M059J (cell line): Measurements from ENCODE around the gene GJA1. TPM values are rescaled to one million over a fixed set of nuclear protein-coding genes. Genes with fewer than 3 reads are reported as not detected.
"Not testable (repeated sequence)": the region's sequence is repeated elsewhere in the genome, so short reads cannot be mapped to it uniquely, and the experiment has no call there.

Source experiments
- DNase-seq: peaks from one replicate; pipeline ENCODE4 v3.0.0-alpha.2; 2012; ENCODE audit warnings: low read depth
- total RNA-seq: library from RNA; depleted of rRNA; stranded (reverse); fragments of >200 nt; shearing (Covaris generic); gene quantifications from 2 replicates; pipeline ENCODE4 v1.2.3, GENCODE V29; 2014; rRNA removed

GJA1 gene
- total RNA-seq: 39.2 and 54.5 TPM in 2 replicates

DNA sequence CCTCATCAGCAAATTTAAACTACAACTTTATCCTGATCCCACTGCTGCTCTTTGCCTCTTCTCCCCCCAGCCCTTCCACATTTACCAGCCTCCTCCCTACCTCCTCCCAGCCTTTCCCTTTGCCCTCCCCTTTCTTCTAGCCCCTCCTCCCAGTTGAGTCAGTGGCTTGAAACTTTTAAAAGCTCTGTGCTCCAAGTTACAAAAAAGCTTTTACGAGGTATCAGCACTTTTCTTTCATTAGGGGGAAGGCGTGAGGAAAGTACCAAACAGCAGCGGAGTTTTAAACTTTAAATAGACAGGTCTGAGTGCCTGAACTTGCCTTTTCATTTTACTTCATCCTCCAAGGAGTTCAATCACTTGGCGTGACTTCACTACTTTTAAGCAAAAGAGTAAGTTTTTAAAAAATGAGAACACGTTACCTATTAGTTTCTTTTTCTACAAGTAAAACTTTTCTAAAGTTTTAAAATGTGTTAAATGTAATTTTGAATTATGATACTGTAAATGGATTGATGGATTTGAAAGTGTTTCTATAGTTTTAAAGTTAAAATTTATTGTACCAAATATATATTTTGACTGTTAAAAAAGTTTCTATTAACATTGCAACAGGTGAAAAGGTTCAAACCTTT is at the start of gene GJA1:
GJA1 (plus strand) TSS at position 203 of the 626 bp plus-strand sequence. CDS start 11,202 bp downstream, outside the sequence.
- peak; percentile 83 for DNase-seq

DNA sequence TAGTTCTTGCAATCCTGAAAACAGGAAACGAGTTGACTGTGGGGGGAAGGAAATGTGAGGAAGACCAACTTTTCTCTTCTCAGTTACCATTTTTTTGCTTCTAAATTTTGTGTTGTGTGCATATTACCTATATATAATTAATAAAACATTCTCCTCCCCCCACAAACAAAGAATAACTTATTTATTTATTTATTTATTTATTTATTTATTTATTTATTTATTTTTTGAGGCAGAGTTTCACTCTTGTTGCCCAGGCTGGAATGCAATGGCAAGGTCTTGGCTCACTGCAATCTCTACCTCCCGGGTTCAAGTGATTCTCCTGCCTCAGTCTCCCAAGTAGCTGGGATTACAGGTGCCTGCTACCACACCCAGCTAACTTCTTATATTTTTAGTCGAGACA is 48.9 kb upstream of the GJA1 start:
- DNase-seq: not testable (repeated sequence)

DNA sequence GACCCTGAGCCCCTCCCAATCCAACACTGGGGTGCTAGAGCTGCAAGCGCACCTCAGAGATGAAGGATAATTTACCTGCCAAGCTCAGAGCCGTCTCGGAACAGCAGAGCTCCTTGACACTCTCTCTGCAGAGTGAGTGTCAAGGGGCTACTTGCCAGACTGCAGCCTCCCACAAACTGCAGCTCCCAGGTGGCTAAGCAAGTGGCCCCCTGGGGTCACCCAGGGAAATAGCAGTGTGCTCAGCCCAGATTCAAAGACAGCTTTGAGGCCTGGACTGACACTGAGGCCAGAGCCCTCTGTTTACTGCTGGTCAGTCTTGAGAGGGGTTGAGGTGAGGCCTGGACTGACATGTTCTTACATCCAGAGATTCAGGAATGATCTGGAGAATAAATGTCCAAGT is 46.0 kb upstream of the GJA1 start:
- no peak for DNase-seq

DNA sequence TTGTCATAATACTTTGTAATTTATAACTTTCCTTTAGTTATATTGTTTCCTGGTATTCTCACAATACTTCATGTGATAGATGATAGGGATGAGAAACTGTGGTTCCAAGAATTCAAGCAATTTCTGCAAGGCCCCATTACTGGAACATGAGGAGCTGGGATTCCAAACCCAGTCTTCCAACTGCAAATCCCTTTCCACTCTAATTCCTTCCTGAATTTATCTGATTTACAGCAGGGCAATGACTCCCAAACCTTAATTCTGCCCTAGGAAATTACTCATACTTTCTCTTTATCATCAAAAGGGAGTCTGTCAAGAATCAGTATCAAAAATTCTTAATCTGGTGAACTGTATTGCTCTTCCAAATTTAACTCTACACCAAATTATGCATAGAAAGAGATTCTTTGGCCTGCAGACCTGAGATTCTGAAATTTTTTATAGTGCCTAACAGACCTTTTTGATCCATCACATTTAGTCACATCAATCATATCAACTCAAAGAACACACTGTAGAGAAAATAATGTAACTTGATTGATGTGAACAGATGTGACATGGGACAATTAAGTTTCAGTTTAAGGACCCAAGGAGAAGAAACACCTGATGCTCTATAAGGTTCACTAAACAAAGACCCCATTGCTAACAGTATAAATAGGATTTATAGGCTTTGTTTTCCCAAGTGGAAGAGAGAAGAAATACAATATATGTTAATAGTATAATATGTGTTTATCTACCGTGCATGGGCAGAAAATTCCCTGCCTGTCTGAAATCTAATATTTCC is 41.5 kb upstream of the GJA1 start:
- no peak for DNase-seq

DNA sequence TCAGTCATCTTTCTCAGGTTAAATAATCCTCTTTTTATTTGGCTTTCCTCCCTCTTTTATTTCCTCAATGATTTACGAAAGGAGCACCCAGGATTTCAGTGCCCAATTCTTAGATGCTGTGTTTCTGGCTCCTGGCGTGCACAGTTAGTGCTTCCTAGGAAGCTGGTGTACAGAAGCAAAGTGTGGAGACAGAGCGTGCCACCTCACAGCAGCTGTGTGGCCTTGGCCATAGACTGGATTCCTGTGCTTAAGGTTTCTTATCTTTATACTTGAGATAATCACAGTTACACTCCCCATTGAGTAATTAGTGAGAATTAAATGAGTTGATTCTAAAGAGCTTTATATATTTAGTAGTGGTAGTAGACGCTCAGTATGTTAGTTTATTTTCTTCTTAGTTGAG is 39.7 kb upstream of the GJA1 start:
- DNase-seq: no peak

DNA sequence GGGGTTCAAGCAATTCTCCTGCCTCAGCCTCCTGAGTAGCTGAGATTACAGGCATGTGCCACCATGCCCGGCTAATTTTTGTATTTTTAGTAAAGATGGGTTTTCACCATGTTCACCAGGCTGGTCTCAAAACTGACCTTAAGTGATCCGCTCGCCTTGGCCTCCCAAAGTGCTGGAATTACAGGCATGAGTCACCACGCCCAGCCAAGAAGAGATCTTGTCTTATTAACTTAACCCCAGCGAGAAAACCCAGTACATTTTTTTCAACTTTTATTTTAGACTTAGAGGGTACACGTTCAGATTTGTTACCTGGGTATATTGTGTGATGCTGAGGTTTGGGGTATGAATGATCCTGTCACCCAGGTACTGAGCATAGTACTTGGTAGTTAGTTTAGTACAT is 38.3 kb upstream of the GJA1 start:
- DNase-seq: peak; percentile 8

DNA sequence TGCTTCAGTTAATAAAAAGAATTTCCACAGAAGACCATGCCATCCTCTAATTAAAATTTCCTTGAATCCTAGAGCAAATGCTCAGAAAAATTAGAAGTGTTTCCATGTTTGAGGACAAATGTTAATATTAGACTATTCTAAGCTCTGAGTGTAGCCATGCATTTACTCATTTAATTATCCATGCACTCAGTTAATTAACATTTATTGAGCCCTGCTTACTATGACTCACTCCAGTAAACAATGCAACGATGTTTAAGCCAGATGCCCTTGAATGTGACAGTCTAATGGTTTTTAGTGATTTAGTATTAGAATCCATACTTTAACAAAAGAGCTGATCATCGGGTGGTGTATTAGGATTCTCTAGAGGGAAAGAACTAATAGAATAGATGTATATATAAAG is 37.3 kb upstream of the GJA1 start:
- no peak for DNase-seq

DNA sequence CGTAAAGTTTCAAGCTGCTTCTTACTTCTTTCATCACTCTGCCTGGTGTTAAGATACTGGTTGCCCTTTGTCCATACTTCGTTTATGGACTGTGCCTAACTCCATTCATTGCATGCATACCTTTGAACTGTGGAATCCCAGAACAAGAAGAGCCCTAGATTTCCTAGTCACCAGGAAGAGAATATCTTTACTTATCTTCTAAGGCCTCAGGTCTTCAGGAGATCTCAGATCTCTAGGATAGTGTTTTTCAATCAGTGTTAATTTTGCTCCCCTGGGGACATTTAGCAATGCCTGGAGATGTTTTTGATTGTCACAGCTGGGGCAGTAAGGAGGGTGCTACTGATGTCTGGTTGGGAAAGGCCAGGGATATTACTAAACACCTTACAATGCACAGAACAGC is 35.5 kb upstream of the GJA1 start:
- no peak for DNase-seq

DNA sequence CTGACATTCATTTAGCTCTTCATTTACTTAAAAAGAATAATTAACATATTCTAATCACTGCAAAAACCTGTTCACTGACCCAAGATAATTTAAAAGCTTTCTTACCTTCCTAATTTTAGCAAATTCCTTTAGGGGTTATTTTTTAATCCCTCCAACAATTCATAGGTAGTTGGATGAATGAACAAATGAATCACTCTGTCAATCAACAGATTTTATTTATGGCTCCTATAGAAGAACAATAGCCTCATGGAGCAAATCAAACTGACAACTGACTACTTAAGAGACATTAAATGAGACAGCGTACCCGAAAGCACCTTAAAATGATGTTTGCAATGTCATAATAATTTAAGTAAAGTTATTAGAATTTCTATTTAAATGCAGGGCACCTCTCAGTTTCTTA is 31.5 kb upstream of the GJA1 start:
- no peak for DNase-seq

DNA sequence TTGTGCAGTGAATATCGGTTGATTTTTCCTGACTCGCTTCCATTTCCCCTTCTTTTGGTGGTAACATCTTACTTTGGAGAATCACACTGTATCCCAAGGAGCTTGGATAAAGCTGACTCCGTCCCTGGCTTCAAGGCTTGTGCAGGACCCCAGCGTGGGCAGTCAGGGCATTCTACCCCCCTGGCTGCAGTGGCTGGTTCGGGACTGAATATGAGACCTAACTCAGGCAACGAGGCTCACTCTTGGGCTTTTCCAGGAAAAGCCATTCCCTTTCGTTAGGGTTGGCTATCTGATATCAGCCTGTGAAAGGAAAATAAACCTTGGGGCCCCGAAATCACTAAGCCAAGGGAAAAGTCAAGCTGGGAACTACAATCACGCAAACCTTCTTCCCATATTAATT is 30.1 kb upstream of the GJA1 start:
- DNase-seq: no peak

DNA sequence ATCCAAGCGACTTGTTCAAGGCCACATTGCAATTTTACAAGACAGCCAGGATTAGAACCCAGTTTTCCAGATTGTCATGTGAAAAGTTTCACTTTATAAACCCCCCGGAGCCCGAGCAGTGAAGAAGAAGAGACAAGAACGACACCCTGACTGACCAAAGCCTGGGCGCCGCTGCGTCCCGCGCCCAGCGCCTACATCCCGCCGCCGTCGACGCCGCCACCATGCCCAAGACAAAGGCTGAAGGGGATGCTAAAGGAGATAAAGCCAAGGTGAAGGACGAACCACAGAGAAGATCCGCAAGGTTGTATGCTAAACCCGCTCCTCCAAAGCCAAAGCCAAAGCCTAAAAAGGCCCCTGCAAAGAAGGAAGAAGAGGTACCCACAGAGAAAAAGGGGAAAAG is 27.1 kb upstream of the GJA1 start:
- no peak for DNase-seq

DNA sequence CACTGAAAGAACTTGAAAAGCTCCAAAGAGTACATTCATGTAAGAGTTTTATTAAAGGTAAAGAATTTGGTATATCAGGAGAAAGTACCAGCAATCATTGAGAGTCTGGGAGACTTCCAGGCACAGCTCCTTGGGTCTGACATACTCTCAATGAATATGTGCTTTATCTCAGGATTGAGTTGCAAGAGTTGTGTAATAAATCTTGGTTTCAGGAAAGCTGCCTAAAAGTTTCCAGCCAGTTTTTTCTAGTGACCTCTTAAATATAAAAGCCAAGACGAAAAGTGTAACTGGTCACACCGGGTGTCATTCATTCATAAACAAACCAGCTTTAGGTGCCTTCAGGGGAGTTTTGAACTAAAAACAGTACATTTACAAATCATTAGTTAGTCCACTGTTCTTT is 21.6 kb upstream of the GJA1 start:
- DNase-seq: peak; percentile 43

DNA sequence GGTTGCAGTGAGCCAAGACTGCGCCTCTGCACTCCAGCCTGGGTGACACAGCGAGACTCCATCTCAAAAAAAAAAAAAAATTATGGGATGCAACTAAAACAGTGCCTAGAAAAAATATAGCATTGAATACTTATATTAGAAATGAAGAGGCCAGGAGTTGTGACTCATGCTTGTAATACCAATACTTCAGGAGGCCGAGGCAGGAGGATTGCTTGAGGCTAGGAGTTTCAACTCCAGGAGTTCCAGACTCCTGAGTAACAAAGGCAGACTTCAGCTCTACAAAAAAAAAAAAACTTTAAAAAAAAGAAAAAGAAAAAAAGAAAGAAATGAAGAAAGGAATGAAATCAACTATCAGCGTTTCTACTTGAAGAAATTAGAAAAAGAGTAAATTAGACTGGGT is 17.1 kb upstream of the GJA1 start:
- DNase-seq: no peak

DNA sequence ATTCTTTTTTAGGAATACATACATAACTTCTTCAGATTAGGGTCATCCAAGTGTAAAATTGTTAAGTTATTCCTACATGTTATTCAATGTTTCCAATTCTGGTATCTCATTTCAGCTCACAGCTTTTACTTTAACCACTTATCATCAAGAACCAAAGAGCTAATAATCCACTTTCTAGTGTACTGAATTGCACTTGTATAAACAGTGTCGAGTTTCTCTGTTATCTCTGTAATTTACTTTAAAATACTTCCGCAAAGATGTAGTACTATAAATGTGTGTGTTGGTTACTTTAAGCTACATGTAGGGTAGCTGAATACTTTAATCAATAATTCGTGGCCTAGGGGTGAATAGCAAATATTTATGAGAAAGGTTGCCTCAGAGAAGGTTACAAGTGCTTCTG is 8.8 kb upstream of the GJA1 start:
- DNase-seq: no peak

DNA sequence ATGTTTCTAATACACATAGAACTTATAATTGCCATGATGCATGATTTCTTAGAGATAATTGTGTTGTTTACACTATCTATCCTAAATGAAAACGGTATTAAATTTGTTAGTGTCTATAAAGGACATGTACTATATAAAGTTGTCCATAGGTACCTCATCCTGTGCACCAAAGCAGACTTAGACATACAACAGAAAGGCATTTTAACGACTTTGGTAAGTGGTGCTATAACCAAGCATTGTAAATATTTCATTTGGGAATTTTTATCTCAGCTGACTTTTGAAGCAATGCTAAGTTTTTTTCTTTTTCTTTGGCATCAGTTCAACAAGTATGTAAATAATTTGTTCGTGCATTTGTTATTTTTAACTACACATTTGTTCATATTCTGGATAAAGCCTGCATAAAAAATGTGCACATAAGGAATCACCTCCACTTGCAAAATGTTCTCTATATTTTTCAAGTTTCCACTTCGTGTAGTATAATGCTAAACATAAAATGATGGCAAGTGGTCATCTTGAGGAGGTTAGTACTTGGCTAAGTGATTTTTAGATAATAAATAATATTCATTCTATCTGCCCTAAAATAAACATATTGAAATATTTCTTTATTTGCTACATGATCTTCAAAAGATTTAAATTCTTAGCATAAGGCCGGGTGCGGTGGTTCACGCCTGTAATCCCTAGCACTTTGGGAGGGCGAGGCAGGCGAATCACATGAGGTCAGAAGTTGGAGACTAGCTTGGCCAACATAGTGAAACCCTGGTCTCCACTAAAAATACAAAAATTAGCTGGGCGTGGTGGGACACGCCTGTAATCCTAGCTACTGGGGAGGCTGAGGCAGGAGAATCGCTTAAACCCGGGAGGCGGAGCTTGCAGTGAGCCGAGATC is 6.3 kb upstream of the GJA1 start:
- DNase-seq: no peak

DNA sequence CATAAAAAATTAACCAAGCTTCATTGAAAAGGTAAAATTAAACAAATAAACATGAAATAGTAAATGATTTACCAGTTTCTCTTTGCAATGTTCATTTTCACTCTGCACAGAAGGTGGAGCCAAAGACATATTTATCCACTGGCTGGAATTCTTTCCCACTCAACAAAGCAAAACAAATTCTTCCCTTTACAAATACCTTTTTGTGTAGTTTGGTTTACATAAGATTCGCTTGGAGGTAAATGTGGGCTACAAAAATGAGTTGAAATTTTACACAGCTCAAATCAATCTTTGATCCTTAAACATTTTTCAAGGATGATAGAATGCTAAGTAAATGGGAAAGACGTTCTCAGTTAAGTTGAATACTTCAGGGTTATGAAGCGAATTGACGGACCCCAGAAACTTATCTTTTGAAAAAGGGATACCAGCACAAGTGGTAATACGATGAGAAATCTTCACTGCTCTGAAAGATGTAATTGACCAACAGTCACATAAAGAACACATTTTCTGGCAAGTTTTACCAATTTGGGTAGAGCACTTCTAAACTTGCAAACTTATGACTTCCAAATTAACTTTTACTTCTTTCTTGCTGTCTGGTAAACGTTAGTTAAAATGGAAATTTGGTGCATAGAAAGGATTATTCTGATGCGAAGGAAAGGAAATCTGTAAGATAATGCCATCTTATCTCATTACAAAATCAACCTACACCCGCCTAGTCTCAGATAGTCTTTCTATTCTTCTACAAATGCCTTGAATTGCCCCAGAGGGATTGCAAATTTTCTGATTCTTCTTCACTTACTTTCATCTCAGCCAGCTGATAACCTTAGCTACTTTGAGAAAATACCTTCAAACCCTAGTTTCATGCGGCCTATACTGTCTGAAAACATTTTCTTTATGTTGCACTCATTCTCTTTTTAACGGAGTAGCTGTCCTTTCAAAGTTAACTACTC is 4.7 kb upstream of the GJA1 start:
- DNase-seq: peak; percentile 40

DNA sequence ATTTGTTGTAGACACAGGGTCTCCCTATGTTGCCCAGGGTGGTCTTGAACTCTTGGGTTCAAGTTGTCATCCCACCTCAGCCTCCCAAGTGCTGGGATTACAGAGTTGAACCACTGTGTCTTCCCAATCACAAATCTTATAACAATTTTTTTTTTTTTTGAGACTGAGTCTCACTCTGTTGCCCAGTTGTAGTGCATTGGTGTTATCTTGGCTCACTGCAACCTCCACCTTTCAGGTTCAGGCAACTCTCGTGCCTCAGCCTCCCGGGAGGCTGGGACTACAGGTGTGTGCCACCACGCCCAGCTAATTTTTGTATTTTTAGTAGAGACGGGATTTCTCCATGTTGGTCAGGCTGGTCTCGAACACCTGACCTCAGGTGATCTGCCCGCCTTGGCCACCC is 3.7 kb upstream of the GJA1 start:
- not testable (repeated sequence) for DNase-seq

DNA sequence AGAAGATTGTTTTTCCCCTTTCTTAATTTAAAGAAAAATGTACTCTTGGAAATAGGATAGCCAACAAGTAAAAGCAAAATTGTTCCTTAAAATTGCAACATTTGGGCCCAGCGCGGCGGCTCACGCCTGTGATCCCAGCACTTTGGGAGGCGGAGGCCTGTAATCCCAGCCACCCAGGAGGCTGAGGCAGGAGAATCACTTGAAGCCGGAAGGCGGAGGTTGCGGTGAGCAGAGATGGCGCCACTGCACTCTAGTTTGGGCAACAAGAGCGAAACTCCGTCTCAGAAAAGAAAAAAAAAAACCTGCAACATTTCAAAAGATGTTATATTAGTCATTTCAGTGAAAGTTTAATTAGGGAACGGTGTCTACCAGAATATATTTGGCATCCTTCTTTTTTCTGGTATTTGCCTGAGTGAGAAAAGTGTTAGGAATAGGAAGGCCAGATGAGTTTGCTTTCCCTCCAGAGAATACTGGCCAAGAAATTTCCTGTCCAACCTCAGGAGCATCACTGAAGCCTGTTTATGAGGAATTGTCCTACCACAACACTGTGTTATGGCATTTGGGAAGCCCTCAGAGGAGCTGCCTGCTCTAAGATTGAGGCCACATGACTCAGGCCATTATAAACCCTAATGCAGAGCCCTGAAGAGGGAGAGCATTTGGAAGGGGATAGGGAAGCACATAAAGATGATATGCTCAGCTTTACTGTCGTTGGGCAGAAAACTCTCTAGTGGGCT is 1.2 kb upstream of the GJA1 start:
- peak; percentile 52 for DNase-seq

DNA sequence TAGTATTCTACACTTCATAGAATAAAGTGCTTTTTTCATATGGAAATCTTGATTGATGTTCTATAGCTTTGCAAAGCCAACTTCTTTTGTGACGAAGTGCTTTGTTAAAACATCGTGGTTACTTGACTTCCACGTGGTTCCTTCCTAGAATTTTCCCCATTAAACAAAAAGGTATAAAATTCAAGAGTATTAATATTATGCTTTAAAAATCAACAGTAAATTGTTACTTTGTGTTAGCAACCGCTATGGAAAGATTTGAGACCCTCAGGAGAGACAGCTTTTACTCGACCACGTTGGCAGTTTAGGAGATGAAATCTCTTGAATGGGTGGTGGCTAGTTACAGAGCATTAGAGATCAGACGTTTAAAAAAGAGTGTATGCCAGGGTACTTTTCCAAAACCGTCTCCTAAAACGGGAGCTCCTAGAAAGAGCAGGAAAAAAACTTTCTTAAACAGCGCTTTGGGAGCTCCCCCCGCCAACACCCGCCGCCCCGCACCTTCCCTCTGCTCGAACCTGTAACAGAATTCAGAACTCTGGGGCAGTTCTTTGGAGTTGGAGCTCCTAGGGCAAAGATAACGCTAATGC is 920 bp downstream of the GJA1 start:
- peak; percentile 28 for DNase-seq
